Measurements from ENCODE around the gene CD7.

The CD7 gene

GRCh38 chr17:82278786-82279391 lies 38.5 kb downstream of the CD7 start:
- no peak overlapping the region for H3K27ac ChIP-seq

GRCh38 chr17:82278308-82278707 lies 39.1 kb downstream of the CD7 start:
- Histone ChIP-seq H3K27ac (no peak overlapping the region), H3K4me3 (ENCODE audit: low read depth, low read length) (no peak overlapping the region), H3K36me3 (peaks cover 6% of the 10 kb centered on the region), H3K9me3 (ENCODE audit: severe bottlenecking) (peaks cover 2% of the 10 kb centered on the region), H3K27me3 (ENCODE audit: insufficient read depth, low read depth, severe bottlenecking) (no peaks in the 10 kb centered on the region)
- DNase-seq = no peak
- no peak for TF ChIP-seq CTCF (IDR thresholded peaks at IDR 0.05; ENCODE audit: low read depth, low read length)

More at GRCh38 chr17:82278786-82279391, 38.5 kb downstream of the CD7 start:
- peaks cover 2% of the 10 kb centered on the region for H3K9me3 ChIP-seq (ENCODE audit: severe bottlenecking)
- H3K36me3 ChIP-seq = peaks cover 6% of the 10 kb centered on the region
- no peak for DNase-seq
- H3K4me3 ChIP-seq (ENCODE audit: low read depth, low read length) = no peak overlapping the region
- H3K27me3 ChIP-seq (ENCODE audit: insufficient read depth, low read depth, severe bottlenecking) = no peaks in the 10 kb centered on the region
- TF ChIP-seq CTCF (IDR thresholded peaks at IDR 0.05; ENCODE audit: low read depth, low read length) = no peak

DNA sequence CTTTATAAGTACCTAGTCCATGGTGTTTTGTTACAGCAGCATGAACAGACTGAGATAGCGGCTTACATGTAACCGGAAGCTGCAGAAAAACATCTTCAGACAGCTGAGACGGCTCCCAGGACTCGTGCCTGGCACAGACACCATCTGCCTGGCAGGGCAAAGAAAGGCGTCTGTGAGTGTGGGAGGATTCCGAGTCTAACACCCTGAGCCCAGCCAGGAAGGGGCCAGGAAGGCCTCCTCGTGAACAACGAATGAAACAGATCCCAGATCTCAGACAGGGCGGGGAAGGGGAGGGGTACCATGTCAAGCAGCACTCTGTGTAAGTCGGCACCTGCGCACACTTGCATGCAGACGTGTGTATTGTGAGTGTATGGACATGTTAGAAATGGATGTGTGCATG lies 39.6 kb downstream of the CD7 start:
- no peak for DNase-seq
- Histone ChIP-seq H3K27ac (no peak overlapping the region), H3K9me3 (ENCODE audit: severe bottlenecking) (peaks cover 2% of the 10 kb centered on the region), H3K36me3 (peaks cover 6% of the 10 kb centered on the region), H3K4me3 (ENCODE audit: low read depth, low read length) (no peak overlapping the region), H3K27me3 (ENCODE audit: insufficient read depth, low read depth, severe bottlenecking) (no peaks in the 10 kb centered on the region)
- no peak for TF ChIP-seq CTCF (IDR thresholded peaks at IDR 0.05; ENCODE audit: low read depth, low read length)

GRCh38 chr17:82276938-82277337 lies 40.5 kb downstream of the CD7 start:
- Histone ChIP-seq H3K4me3 (ENCODE audit: low read depth, low read length) (no peak overlapping the region), H3K36me3 (peaks cover 12% of the 10 kb centered on the region), H3K27ac (no peak overlapping the region), H3K27me3 (ENCODE audit: insufficient read depth, low read depth, severe bottlenecking) (no peaks in the 10 kb centered on the region), H3K9me3 (ENCODE audit: severe bottlenecking) (peaks cover 2% of the 10 kb centered on the region)
- no peak for DNase-seq
- no peak for TF ChIP-seq CTCF (IDR thresholded peaks at IDR 0.05; ENCODE audit: low read depth, low read length)

DNA sequence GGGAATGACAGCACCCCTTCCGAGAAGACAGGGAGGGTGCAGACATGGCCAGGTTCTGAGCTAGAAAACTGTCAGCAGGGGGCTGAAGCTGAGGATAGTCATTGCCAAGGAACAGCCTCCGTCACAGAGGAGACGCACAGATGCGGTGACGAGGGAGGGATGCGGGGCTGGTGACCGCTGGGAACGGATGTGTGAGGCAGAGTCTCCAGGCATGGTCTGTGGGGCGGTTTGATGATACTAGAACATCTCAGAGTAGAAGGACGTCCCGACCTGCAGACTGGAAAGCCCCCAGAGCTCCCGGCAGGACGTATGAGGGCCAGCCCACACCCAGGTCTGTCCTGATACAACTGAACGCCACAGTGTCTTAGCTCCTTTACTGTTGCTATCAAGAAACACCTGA lies 42.1 kb downstream of the CD7 start:
- Histone ChIP-seq H3K4me3 (ENCODE audit: low read depth, low read length) (no peak overlapping the region), H3K27ac (no peak overlapping the region), H3K36me3 (peaks cover 28% of the 10 kb centered on the region), H3K27me3 (ENCODE audit: insufficient read depth, low read depth, severe bottlenecking) (no peaks in the 10 kb centered on the region), H3K9me3 (ENCODE audit: severe bottlenecking) (no peaks in the 10 kb centered on the region)
- TF ChIP-seq CTCF (IDR thresholded peaks at IDR 0.05; ENCODE audit: low read depth, low read length) = no peak
- DNase-seq = no peak
